ENCODE data around the gene AARS2. TPM values are rescaled to one million over a fixed set of nuclear protein-coding genes. Genes with fewer than 3 reads are reported as not detected.

The AARS2 gene
- total and polyA plus RNA-seq, 5 donors from 2014 or later = 3.6 to 15.7 (median 8.3) TPM

- Mint-ChIP-seq H3K4me1 (peaks cover 4 to 57% (median 42%) of the 10 kb centered on the region in 4 donors), H3K27me3 (peaks cover 4% of the 10 kb centered on the region), H3K27ac (peak overlapping the region in 1 of 3 donors; percentile 43), H3K9me3 (no peaks in the 10 kb centered on the region), H3K4me3 (peak overlapping the region in 1 of 4 donors; percentile 92), H3K36me3 (peaks cover 5% of the 10 kb centered on the region)
- Histone ChIP-seq H3K27me3 (ENCODE audit: control insufficient read depth, insufficient read depth, low read length) (no peaks in the 10 kb centered on the region), H3K27ac (ENCODE audit: insufficient read depth, low read length, poor library complexity, severe bottlenecking) (no peak overlapping the region), H3K4me3 (ENCODE audit: low read depth, low read length) (no peak overlapping the region), H3K9me3 (ENCODE audit: control insufficient read depth in 2 of 2, low read length in 2 of 2) (no peaks in the 10 kb centered on the region), H3K36me3 (ENCODE audit: control insufficient read depth, insufficient read depth, low read length) (peaks cover 20% of the 10 kb centered on the region), H3K4me1 (ENCODE audit: control insufficient read depth, insufficient read depth, low read length, poor library complexity, severe bottlenecking) (peaks cover 51% of the 10 kb centered on the region)
- ATAC-seq (ENCODE audit: low read depth in 2 of 2) (no peak), DNase-seq (no peak)
Measured at GRCh38 chr6:44261581-44261980, 51.6 kb downstream of the AARS2 start.

GRCh38 chr6:44260451-44261297 is 52.5 kb downstream of the AARS2 start:
- no peaks in the 10 kb centered on the region for H3K9me3 ChIP-seq (ENCODE audit: control insufficient read depth in 2 of 2, low read length in 2 of 2)
- no peak overlapping the region for H3K4me3 ChIP-seq (ENCODE audit: low read depth, low read length)
- Mint-ChIP-seq H3K4me3 (peak overlapping the region in 2 of 4 donors; percentile 76 to 92), H3K9me3 (no peaks in the 10 kb centered on the region), H3K4me1 (peaks cover 4 to 61% (median 48%) of the 10 kb centered on the region in 4 donors), H3K27ac (peak overlapping the region in 1 of 3 donors; percentile 74), H3K36me3 (peaks cover 5% of the 10 kb centered on the region), H3K27me3 (peaks cover 4% of the 10 kb centered on the region)
- peaks cover 22% of the 10 kb centered on the region for H3K36me3 ChIP-seq (ENCODE audit: control insufficient read depth, insufficient read depth, low read length)
- DNase-seq (no peak), ATAC-seq (ENCODE audit: low read depth in 2 of 2) (no peak)
- H3K27ac ChIP-seq (ENCODE audit: insufficient read depth, low read length, poor library complexity, severe bottlenecking) = no peak overlapping the region
- no peaks in the 10 kb centered on the region for H3K27me3 ChIP-seq (ENCODE audit: control insufficient read depth, insufficient read depth, low read length)
- peaks cover 55% of the 10 kb centered on the region for H3K4me1 ChIP-seq (ENCODE audit: control insufficient read depth, insufficient read depth, low read length, poor library complexity, severe bottlenecking)

GRCh38 chr6:44260011-44260410 is 53.1 kb downstream of the AARS2 start:
- H3K27ac ChIP-seq (ENCODE audit: insufficient read depth, low read length, poor library complexity, severe bottlenecking) = no peak overlapping the region

GRCh38 chr6:44258921-44259320 is 54.2 kb downstream of the AARS2 start:
- no peaks in the 10 kb centered on the region for H3K27me3 ChIP-seq (ENCODE audit: control insufficient read depth, insufficient read depth, low read length)
- no peaks in the 10 kb centered on the region for H3K9me3 ChIP-seq (ENCODE audit: control insufficient read depth in 2 of 2, low read length in 2 of 2)

More at GRCh38 chr6:44260011-44260410, 53.1 kb downstream of the AARS2 start:
- Histone ChIP-seq H3K36me3 (ENCODE audit: control insufficient read depth, insufficient read depth, low read length) (peaks cover 26% of the 10 kb centered on the region), H3K4me3 (ENCODE audit: low read depth, low read length) (no peak overlapping the region), H3K4me1 (ENCODE audit: control insufficient read depth, insufficient read depth, low read length, poor library complexity, severe bottlenecking) (peaks cover 59% of the 10 kb centered on the region), H3K9me3 (ENCODE audit: control insufficient read depth in 2 of 2, low read length in 2 of 2) (no peaks in the 10 kb centered on the region), H3K27me3 (ENCODE audit: control insufficient read depth, insufficient read depth, low read length) (no peaks in the 10 kb centered on the region)
- peaks cover 5% of the 10 kb centered on the region for H3K36me3 Mint-ChIP-seq
- peak overlapping the region in 1 of 3 donors; percentile 74 for H3K27ac Mint-ChIP-seq
- H3K4me1 Mint-ChIP-seq = peaks cover 4 to 66% (median 53%) of the 10 kb centered on the region in 4 donors
- H3K9me3 Mint-ChIP-seq = no peaks in the 10 kb centered on the region
- peaks cover 4% of the 10 kb centered on the region for H3K27me3 Mint-ChIP-seq
- ATAC-seq (ENCODE audit: low read depth in 2 of 2) = no peak
- no peak for DNase-seq
- H3K4me3 Mint-ChIP-seq = peak overlapping the region in 1 of 4 donors; percentile 84

GRCh38 chr6:44258325-44258863 is 54.8 kb downstream of the AARS2 start:
- ATAC-seq (ENCODE audit: low read depth in 2 of 2) = no peak
- Mint-ChIP-seq H3K36me3 (peaks cover 14% of the 10 kb centered on the region), H3K4me1 (peaks cover 4 to 65% (median 50%) of the 10 kb centered on the region in 4 donors), H3K27ac (peak overlapping the region; percentile 57 to 94 (median 91)), H3K9me3 (no peaks in the 10 kb centered on the region), H3K27me3 (no peaks in the 10 kb centered on the region), H3K4me3 (peak overlapping the region; percentile 84 to 92 (median 90))
- DNase-seq = no peak
- no peaks in the 10 kb centered on the region for H3K9me3 ChIP-seq (ENCODE audit: control insufficient read depth in 2 of 2, low read length in 2 of 2)
- no peak overlapping the region for H3K4me3 ChIP-seq (ENCODE audit: low read depth, low read length)
- peaks cover 42% of the 10 kb centered on the region for H3K36me3 ChIP-seq (ENCODE audit: control insufficient read depth, insufficient read depth, low read length)
- no peaks in the 10 kb centered on the region for H3K27me3 ChIP-seq (ENCODE audit: control insufficient read depth, insufficient read depth, low read length)
- H3K4me1 ChIP-seq (ENCODE audit: control insufficient read depth, insufficient read depth, low read length, poor library complexity, severe bottlenecking) = peaks cover 43% of the 10 kb centered on the region
- H3K27ac ChIP-seq (ENCODE audit: insufficient read depth, low read length, poor library complexity, severe bottlenecking) = peak overlapping the region; percentile 80

More at GRCh38 chr6:44258921-44259320, 54.2 kb downstream of the AARS2 start:
- no peaks in the 10 kb centered on the region for H3K9me3 Mint-ChIP-seq
- no peak for ATAC-seq (ENCODE audit: low read depth in 2 of 2)
- H3K4me1 Mint-ChIP-seq = peaks cover 4 to 66% (median 49%) of the 10 kb centered on the region in 4 donors
- no peak overlapping the region for H3K4me3 ChIP-seq (ENCODE audit: low read depth, low read length)
- no peak overlapping the region for H3K27ac ChIP-seq (ENCODE audit: insufficient read depth, low read length, poor library complexity, severe bottlenecking)
- no peaks in the 10 kb centered on the region for H3K27me3 Mint-ChIP-seq
- no peak for DNase-seq
- peaks cover 37% of the 10 kb centered on the region for H3K36me3 ChIP-seq (ENCODE audit: control insufficient read depth, insufficient read depth, low read length)
- H3K4me3 Mint-ChIP-seq = peak overlapping the region; percentile 84 to 92 (median 90)
- H3K27ac Mint-ChIP-seq = no peak overlapping the region
- H3K4me1 ChIP-seq (ENCODE audit: control insufficient read depth, insufficient read depth, low read length, poor library complexity, severe bottlenecking) = peaks cover 48% of the 10 kb centered on the region
- peaks cover 9% of the 10 kb centered on the region for H3K36me3 Mint-ChIP-seq

- Histone ChIP-seq H3K9me3 (ENCODE audit: control insufficient read depth in 2 of 2, low read length in 2 of 2) (no peaks in the 10 kb centered on the region), H3K4me1 (ENCODE audit: control insufficient read depth, insufficient read depth, low read length, poor library complexity, severe bottlenecking) (peaks cover 37% of the 10 kb centered on the region), H3K36me3 (ENCODE audit: control insufficient read depth, insufficient read depth, low read length) (peaks cover 48% of the 10 kb centered on the region), H3K27ac (ENCODE audit: insufficient read depth, low read length, poor library complexity, severe bottlenecking) (peak overlapping the region; percentile 80), H3K4me3 (ENCODE audit: low read depth, low read length) (peak overlapping the region; percentile 66), H3K27me3 (ENCODE audit: control insufficient read depth, insufficient read depth, low read length) (no peaks in the 10 kb centered on the region)
- H3K4me1 Mint-ChIP-seq = peaks cover 4 to 65% (median 48%) of the 10 kb centered on the region in 4 donors
- peaks cover 20% of the 10 kb centered on the region for H3K36me3 Mint-ChIP-seq
- peak overlapping the region; percentile 91 to 95 (median 94) for H3K27ac Mint-ChIP-seq
- no peaks in the 10 kb centered on the region for H3K9me3 Mint-ChIP-seq
- no peak for DNase-seq
- peak; percentile 2 to 7 for ATAC-seq (ENCODE audit: low read depth in 2 of 2)
- H3K4me3 Mint-ChIP-seq = peak overlapping the region; percentile 84 to 92 (median 90)
- no peaks in the 10 kb centered on the region for H3K27me3 Mint-ChIP-seq
Measured at GRCh38 chr6:44257753-44258324, 55.3 kb downstream of the AARS2 start.

- Mint-ChIP-seq H3K9me3 (no peaks in the 10 kb centered on the region), H3K4me3 (peak within 1 kb of the TSS; percentile 90 to 98 (median 94)), H3K27me3 (no peaks in the 10 kb centered on the region), H3K4me1 (peaks cover 4 to 65% (median 42%) of the 10 kb centered on the region in 4 donors), H3K36me3 (peaks cover 23% of the 10 kb centered on the region), H3K27ac (peak within 1 kb of the TSS; percentile 91 to 95 (median 94))
- no peaks in the 10 kb centered on the region for H3K27me3 ChIP-seq (ENCODE audit: control insufficient read depth, insufficient read depth, low read length)
- H3K4me3 ChIP-seq (ENCODE audit: low read depth, low read length) = peak within 1 kb of the TSS; percentile 67
- peaks cover 31% of the 10 kb centered on the region for H3K4me1 ChIP-seq (ENCODE audit: control insufficient read depth, insufficient read depth, low read length, poor library complexity, severe bottlenecking)
- DNase-seq = peak; percentile 56 to 76 (median 73)
- peak within 1 kb of the TSS; percentile 80 for H3K27ac ChIP-seq (ENCODE audit: insufficient read depth, low read length, poor library complexity, severe bottlenecking)
- H3K36me3 ChIP-seq (ENCODE audit: control insufficient read depth, insufficient read depth, low read length) = peaks cover 53% of the 10 kb centered on the region
- ATAC-seq (ENCODE audit: low read depth in 2 of 2) = peak; percentile 80 to 82
- no peaks in the 10 kb centered on the region for H3K9me3 ChIP-seq (ENCODE audit: control insufficient read depth in 2 of 2, low read length in 2 of 2)
Measured at GRCh38 chr6:44257025-44257752, 56.0 kb downstream of the AARS2 start, which contains the start of gene SLC35B2. Gene SLC35B2 (minus strand): TSS chr6:44257528. CDS start chr6:44257410, 118 bp downstream.
